HepG2 (cell line): ENCODE data around the gene GGA1. TPM values are rescaled to one million over a fixed set of nuclear protein-coding genes. Genes with fewer than 3 reads are reported as not detected.

ENCODE experiments used
- FOSL2 ChIP-seq: sonication (generic); formaldehyde crosslinking; IDR thresholded peaks from 2 replicates; pipeline ENCODE4 v1.4.0; 2020; ENCODE audit warnings: missing genetic modification reagents
- NCOA5 ChIP-seq: sonication (generic); formaldehyde crosslinking; IDR thresholded peaks from 2 replicates; pipeline ENCODE4 v1.4.0; 2020; ENCODE audit warnings: missing genetic modification reagents
- SAP130 ChIP-seq: IDR thresholded peaks from 2 replicates; pipeline ENCODE4 v1.6.1; 2016; ENCODE audit warnings: low read depth
- SIN3B ChIP-seq: fragments of 150-350 bp; IDR thresholded peaks from 2 replicates; pipeline ENCODE4 v1.6.1; 2014; ENCODE audit warnings: low read length
- TCF7L2 ChIP-seq: IDR thresholded peaks from 2 replicates; pipeline ENCODE4 v1.6.1; 2011; ENCODE audit warnings: mild to moderate bottlenecking, low read depth, low read length, moderate library complexity
- ZBTB25 ChIP-seq: IDR thresholded peaks from 2 replicates; pipeline ENCODE4 v1.6.1; 2018; ENCODE audit warnings: missing genetic modification reagents
- ZBTB38 ChIP-seq: sonication (generic); formaldehyde crosslinking; IDR thresholded peaks from 2 replicates; pipeline ENCODE4 v1.5.1; 2020; ENCODE audit warnings: mild to moderate bottlenecking, missing genetic modification reagents
- ZNF572 ChIP-seq: sonication (generic); formaldehyde crosslinking; IDR thresholded peaks from 2 replicates; pipeline ENCODE4 v1.5.1; 2020; ENCODE audit warnings: mild to moderate bottlenecking, missing genetic modification reagents
- ZNF7 ChIP-seq: IDR thresholded peaks from 2 replicates; pipeline ENCODE4 v1.6.1; 2016; ENCODE audit warnings: missing biosample characterization, missing genetic modification reagents
- ZNF740 ChIP-seq: sonication (generic); formaldehyde crosslinking; IDR thresholded peaks from 2 replicates; pipeline ENCODE4 v1.4.0; 2020; ENCODE audit warnings: missing genetic modification reagents
- ZSCAN9 ChIP-seq: IDR thresholded peaks from 2 replicates; pipeline ENCODE4 v1.6.1; 2016; ENCODE audit warnings: borderline replicate concordance
- polyA plus RNA-seq, 8 experiments: library from polyadenylated mRNA; depleted of rRNA in 3 of 8; stranded (reverse) in 7 of 8; unstranded in 1 of 8; fragments of >200 nt; fragmentation: Illumina TruSeq in 4 of 8; extraction: Trizol in 4 of 8; gene quantifications; 2 replicates each; pipeline versions ENCODE4 v1.2.1 to v1.2.3, GENCODE V29; 2011 to 2016; ENCODE audit warnings: low read depth in 4 of 8, missing spikeins in 1 of 8, mixed read lengths in 1 of 8; ENCODE audit not compliant: insufficient read depth in 1 of 8
- total RNA-seq, 5 experiments: library from RNA; depleted of rRNA; stranded (reverse); fragments of >200 nt; fragmentation: Illumina TruSeq; extraction: Trizol; gene quantifications; 2 replicates each; pipeline ENCODE4 v1.2.3, GENCODE V29; 2016; ENCODE audit warnings: low read depth in 1 of 5
- TF ChIP-seq, protein P1 (sequence below), 2 experiments: fragments of 450-650 bp in 1 of 2; sonication (generic) in 1 of 2; formaldehyde crosslinking in 1 of 2; IDR thresholded peaks; 2 replicates each; pipeline versions ENCODE4 v1.6.1 to v1.8.0; 2016 to 2022; ENCODE audit warnings: antibody characterized with exemption in 1 of 2, mild to moderate bottlenecking in 1 of 2, missing genetic modification reagents in 1 of 2
- TF ChIP-seq, protein P2 (sequence below): sonication (generic); formaldehyde crosslinking; IDR thresholded peaks from 2 replicates; pipeline ENCODE4 v1.5.1; 2020; ENCODE audit warnings: mild to moderate bottlenecking, moderate library complexity, missing genetic modification reagents
- TF ChIP-seq, protein P3 (sequence below): sonication (generic); formaldehyde crosslinking; IDR thresholded peaks from 2 replicates; pipeline ENCODE4 v1.4.0; 2020; ENCODE audit warnings: mild to moderate bottlenecking, low read depth, missing genetic modification reagents

GGA1 gene
- total and polyA plus RNA-seq, 2 of the 13 experiments (the other 11 are each of a cell fraction or from before 2014, with no cell fraction given), result 29.1 to 87.2 TPM

GRCh38 chr22:37659066-37659896 is 50.6 kb downstream of the GGA1 start (continued):
- TF ChIP-seq, protein P1, sequence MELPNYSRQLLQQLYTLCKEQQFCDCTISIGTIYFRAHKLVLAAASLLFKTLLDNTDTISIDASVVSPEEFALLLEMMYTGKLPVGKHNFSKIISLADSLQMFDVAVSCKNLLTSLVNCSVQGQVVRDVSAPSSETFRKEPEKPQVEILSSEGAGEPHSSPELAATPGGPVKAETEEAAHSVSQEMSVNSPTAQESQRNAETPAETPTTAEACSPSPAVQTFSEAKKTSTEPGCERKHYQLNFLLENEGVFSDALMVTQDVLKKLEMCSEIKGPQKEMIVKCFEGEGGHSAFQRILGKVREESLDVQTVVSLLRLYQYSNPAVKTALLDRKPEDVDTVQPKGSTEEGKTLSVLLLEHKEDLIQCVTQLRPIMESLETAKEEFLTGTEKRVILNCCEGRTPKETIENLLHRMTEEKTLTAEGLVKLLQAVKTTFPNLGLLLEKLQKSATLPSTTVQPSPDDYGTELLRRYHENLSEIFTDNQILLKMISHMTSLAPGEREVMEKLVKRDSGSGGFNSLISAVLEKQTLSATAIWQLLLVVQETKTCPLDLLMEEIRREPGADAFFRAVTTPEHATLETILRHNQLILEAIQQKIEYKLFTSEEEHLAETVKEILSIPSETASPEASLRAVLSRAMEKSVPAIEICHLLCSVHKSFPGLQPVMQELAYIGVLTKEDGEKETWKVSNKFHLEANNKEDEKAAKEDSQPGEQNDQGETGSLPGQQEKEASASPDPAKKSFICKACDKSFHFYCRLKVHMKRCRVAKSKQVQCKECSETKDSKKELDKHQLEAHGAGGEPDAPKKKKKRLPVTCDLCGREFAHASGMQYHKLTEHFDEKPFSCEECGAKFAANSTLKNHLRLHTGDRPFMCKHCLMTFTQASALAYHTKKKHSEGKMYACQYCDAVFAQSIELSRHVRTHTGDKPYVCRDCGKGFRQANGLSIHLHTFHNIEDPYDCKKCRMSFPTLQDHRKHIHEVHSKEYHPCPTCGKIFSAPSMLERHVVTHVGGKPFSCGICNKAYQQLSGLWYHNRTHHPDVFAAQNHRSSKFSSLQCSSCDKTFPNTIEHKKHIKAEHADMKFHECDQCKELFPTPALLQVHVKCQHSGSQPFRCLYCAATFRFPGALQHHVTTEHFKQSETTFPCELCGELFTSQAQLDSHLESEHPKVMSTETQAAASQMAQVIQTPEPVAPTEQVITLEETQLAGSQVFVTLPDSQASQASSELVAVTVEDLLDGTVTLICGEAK (IDR thresholded peaks at IDR 0.05), result no peak
- TF ChIP-seq, protein P1 (CRISPR knock-in tag; IDR thresholded peaks at IDR 0.05), result peak; percentile 42; the same call in 1 of the 2 replicates
- TF ChIP-seq FOSL2 (CRISPR knock-in tag) (0 out of 2 replicates have a peak, but pooled peaks have one; percentile 43), ZSCAN9 (CRISPR knock-in tag) (peak; percentile 15; the same call in 1 of the 2 replicates), TCF7L2 (no peak), SIN3B (0 out of 2 replicates have a peak, but pooled peaks have one; percentile 28), NCOA5 (CRISPR knock-in tag) (no peak), SAP130 (CRISPR knock-in tag) (peak; percentile 97), ZNF740 (CRISPR knock-in tag) (no peak), ZBTB38 (CRISPR knock-in tag) (peak; percentile 74), ZBTB25 (peak; percentile 64; the same call in 1 of the 2 replicates), ZNF572 (CRISPR knock-in tag) (peak; percentile 92; the same call in 1 of the 2 replicates), ZNF7 (CRISPR knock-in tag) (no peak)
- TF ChIP-seq, protein P2, sequence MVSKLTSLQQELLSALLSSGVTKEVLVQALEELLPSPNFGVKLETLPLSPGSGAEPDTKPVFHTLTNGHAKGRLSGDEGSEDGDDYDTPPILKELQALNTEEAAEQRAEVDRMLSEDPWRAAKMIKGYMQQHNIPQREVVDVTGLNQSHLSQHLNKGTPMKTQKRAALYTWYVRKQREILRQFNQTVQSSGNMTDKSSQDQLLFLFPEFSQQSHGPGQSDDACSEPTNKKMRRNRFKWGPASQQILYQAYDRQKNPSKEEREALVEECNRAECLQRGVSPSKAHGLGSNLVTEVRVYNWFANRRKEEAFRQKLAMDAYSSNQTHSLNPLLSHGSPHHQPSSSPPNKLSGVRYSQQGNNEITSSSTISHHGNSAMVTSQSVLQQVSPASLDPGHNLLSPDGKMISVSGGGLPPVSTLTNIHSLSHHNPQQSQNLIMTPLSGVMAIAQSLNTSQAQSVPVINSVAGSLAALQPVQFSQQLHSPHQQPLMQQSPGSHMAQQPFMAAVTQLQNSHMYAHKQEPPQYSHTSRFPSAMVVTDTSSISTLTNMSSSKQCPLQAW (CRISPR knock-in tag), result peak; percentile 66; the same call in 1 of the 2 replicates
- TF ChIP-seq, protein P3, sequence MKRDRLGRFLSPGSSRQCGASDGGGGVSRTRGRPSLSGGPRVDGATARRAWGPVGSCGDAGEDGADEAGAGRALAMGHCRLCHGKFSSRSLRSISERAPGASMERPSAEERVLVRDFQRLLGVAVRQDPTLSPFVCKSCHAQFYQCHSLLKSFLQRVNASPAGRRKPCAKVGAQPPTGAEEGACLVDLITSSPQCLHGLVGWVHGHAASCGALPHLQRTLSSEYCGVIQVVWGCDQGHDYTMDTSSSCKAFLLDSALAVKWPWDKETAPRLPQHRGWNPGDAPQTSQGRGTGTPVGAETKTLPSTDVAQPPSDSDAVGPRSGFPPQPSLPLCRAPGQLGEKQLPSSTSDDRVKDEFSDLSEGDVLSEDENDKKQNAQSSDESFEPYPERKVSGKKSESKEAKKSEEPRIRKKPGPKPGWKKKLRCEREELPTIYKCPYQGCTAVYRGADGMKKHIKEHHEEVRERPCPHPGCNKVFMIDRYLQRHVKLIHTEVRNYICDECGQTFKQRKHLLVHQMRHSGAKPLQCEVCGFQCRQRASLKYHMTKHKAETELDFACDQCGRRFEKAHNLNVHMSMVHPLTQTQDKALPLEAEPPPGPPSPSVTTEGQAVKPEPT (CRISPR knock-in tag), result peak; percentile 13; the same call in 1 of the 2 replicates
